ENCODE results near the gene AKAP17A.

Gene AKAP17A

GRCh38 chrX:1589356-1590130 lies 1.9 kb upstream of the AKAP17A start:
- no peak for TF ChIP-seq CTCF (conservative IDR thresholded peaks at IDR 0.05)
- H3K27ac ChIP-seq = no peak overlapping the region

GRCh38 chrX:1591863-1592469 lies 562 bp downstream of the AKAP17A start:
- peak overlapping the region; percentile 88 for H3K27ac ChIP-seq
- TF ChIP-seq CTCF (conservative IDR thresholded peaks at IDR 0.05) = no peak

- H3K27ac ChIP-seq = peak overlapping the region; percentile 88; the same call in 1 of the 2 replicates
- no peak for TF ChIP-seq CTCF (conservative IDR thresholded peaks at IDR 0.05)
Observed at GRCh38 chrX:1592470-1593142, 1.2 kb downstream of the AKAP17A start.

- H3K27ac ChIP-seq = peak overlapping the region; percentile 88; the same call in 1 of the 2 replicates
- no peak for TF ChIP-seq CTCF (conservative IDR thresholded peaks at IDR 0.05)
Observed at GRCh38 chrX:1593286-1594271, 2.2 kb downstream of the AKAP17A start.

- TF ChIP-seq CTCF (conservative IDR thresholded peaks at IDR 0.05) = no peak
- no peak overlapping the region for H3K27ac ChIP-seq
Observed at GRCh38 chrX:1595711-1596060, 4.3 kb downstream of the AKAP17A start.

- no peak overlapping the region for H3K27ac ChIP-seq
- no peak for TF ChIP-seq CTCF (conservative IDR thresholded peaks at IDR 0.05)
Observed at GRCh38 chrX:1596676-1597344, 5.4 kb downstream of the AKAP17A start.
